Measurements from ENCODE around the gene CDC37. TPM values are rescaled to one million over a fixed set of nuclear protein-coding genes. Genes with fewer than 3 reads are reported as not detected.
"Not testable (repeated sequence)": the region's sequence is repeated elsewhere in the genome, so short reads cannot be mapped to it uniquely, and the experiment has no call there.

Gene CDC37
- total RNA-seq, 1 donor from 2014 or later, result 142 TPM

DNA sequence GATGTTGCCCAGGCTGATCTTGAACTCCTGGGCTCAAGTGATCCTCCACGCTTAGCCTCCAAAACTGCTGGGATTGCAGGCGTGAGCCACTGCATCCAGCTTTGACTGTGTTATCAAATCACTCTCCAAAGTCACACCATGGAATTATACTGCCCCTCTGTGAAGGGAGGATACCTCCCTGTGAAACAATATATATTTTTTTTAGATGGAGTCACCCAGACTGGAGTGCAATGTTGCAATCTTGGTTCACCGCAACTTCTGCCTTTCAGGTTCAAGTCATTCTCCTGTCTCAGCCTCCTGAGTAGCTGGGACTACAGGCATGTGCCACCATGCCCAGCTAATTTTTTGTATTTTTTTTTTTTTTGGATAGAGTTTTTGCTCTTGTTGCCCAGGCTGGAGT is 30.7 kb downstream of the CDC37 start:
- no peaks in the 10 kb centered on the region for H3K79me2 ChIP-seq (ENCODE audit: low read depth)
- DNase-seq (ENCODE audit: low spot score), result no peak
- no peak for TF ChIP-seq EZH2phosphoT487 (IDR thresholded peaks at IDR 0.05)
- TF ChIP-seq EZH2 (IDR thresholded peaks at IDR 0.05), result no peak
- TF ChIP-seq, protein P1, sequence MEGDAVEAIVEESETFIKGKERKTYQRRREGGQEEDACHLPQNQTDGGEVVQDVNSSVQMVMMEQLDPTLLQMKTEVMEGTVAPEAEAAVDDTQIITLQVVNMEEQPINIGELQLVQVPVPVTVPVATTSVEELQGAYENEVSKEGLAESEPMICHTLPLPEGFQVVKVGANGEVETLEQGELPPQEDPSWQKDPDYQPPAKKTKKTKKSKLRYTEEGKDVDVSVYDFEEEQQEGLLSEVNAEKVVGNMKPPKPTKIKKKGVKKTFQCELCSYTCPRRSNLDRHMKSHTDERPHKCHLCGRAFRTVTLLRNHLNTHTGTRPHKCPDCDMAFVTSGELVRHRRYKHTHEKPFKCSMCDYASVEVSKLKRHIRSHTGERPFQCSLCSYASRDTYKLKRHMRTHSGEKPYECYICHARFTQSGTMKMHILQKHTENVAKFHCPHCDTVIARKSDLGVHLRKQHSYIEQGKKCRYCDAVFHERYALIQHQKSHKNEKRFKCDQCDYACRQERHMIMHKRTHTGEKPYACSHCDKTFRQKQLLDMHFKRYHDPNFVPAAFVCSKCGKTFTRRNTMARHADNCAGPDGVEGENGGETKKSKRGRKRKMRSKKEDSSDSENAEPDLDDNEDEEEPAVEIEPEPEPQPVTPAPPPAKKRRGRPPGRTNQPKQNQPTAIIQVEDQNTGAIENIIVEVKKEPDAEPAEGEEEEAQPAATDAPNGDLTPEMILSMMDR (IDR thresholded peaks at IDR 0.05), result no peak
- H3K27me3 ChIP-seq, result no peaks in the 10 kb centered on the region
- Mint-ChIP-seq H3K4me3 (no peak overlapping the region), H3K27ac (no peak overlapping the region), H3K27me3 (ENCODE audit: insufficient read depth, low read depth) (peaks cover 2% of the 10 kb centered on the region), H3K9me3 (no peaks in the 10 kb centered on the region), H3K36me3 (peaks cover 14% of the 10 kb centered on the region), H3K4me1 (no peaks in the 10 kb centered on the region)
- no peaks in the 10 kb centered on the region for H3K9me3 ChIP-seq (ENCODE audit: low read depth)
- H3K4me3 ChIP-seq, result no peak overlapping the region
- no peaks in the 10 kb centered on the region for H4K20me1 ChIP-seq (ENCODE audit: low read depth)
- H3K4me1 ChIP-seq, result no peaks in the 10 kb centered on the region
- no peaks in the 10 kb centered on the region for H3K36me3 ChIP-seq
- H3K9ac ChIP-seq, result no peak overlapping the region
- no peak overlapping the region for H2AFZ ChIP-seq (replicated peaks)
- no peak overlapping the region for H3K27ac ChIP-seq
- no peak overlapping the region for H3K4me2 ChIP-seq
- H3F3A ChIP-seq (ENCODE audit: low read depth), result no peaks in the 10 kb centered on the region

DNA sequence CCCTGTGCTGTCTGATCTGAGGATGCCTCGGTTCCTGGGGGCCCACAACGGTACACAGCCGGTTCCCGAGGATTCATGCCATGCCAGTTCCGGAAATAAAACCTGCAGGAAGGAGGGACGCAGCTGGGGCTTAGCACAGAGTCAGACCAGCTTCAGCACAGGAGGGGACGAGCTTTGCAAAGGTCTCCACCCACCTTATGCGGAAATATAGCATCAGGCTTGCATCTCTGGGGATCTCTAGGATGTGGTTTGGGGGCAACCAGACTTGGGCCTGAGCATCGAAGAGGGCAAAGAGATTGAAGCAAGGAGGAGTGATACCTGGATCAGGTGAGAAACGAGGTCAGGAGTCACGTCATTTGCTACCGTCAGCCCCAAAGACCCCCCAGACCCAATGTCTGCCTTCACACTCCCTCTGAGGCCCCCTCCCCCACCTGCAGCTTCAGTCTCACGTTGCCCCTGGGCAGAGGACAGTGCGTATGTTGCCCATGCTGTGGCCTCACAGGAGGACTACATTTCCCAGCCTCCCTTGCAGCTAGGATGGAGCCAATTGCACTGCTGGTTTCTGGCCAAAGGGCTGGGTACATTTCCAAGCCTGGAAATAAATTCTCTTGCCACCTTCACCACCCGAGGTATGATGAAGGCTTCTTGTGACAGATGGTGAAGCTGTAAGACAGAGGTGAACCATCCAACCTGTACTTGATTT is 35.1 kb downstream of the CDC37 start:
- H3K36me3 Mint-ChIP-seq, result peaks cover 16% of the 10 kb centered on the region
- H3K79me2 ChIP-seq (ENCODE audit: low read depth), result no peaks in the 10 kb centered on the region
- no peak overlapping the region for H3K4me3 Mint-ChIP-seq
- H3K4me1 Mint-ChIP-seq, result no peaks in the 10 kb centered on the region
- TF ChIP-seq EZH2phosphoT487 (IDR thresholded peaks at IDR 0.05), result no peak
- TF ChIP-seq EZH2 (IDR thresholded peaks at IDR 0.05), result no peak
- TF ChIP-seq, protein P1 (IDR thresholded peaks at IDR 0.05), result no peak
- H3K9ac ChIP-seq, result no peak overlapping the region
- H3K4me2 ChIP-seq, result no peak overlapping the region
- H3K4me1 ChIP-seq, result no peaks in the 10 kb centered on the region
- no peaks in the 10 kb centered on the region for H4K20me1 ChIP-seq (ENCODE audit: low read depth)
- no peaks in the 10 kb centered on the region for H3F3A ChIP-seq (ENCODE audit: low read depth)
- no peak overlapping the region for H3K4me3 ChIP-seq
- H3K27me3 Mint-ChIP-seq (ENCODE audit: insufficient read depth, low read depth), result peaks cover 2% of the 10 kb centered on the region
- no peaks in the 10 kb centered on the region for H3K9me3 ChIP-seq (ENCODE audit: low read depth)
- no peak overlapping the region for H2AFZ ChIP-seq (replicated peaks)
- DNase-seq (ENCODE audit: low spot score), result no peak
- H3K36me3 ChIP-seq, result no peaks in the 10 kb centered on the region
- H3K27ac Mint-ChIP-seq, result no peak overlapping the region
- no peaks in the 10 kb centered on the region for H3K27me3 ChIP-seq
- no peak overlapping the region for H3K27ac ChIP-seq
- H3K9me3 Mint-ChIP-seq, result no peaks in the 10 kb centered on the region

DNA sequence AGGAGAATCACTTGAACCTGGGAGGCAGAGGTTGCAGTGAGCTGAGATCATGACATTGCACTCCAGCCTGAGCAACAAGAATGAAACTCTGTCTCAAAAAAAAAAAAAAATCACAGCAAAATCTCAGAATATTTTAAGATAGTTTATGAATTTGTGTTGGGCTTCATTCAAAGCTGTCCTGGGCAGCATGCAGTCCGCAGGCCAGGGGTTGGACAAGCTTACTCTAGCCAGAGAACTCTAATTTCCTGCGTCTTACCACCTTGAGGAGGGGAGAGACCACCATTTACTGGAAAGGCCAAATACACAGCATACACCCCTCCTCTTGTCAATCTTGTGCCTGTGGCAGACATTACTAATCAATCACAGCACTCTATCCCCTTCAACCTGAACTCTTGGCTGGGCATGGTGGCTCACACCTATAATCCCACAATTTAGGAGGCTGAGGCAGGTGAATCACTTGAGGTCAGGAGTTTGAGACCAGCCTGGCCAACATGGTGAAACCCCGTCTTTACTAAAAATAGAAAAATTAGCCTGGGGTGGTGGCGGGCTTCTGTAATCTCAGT is 36.3 kb downstream of the CDC37 start:
- not testable (repeated sequence) for H3K36me3 ChIP-seq, H3K4me3 Mint-ChIP-seq

DNA sequence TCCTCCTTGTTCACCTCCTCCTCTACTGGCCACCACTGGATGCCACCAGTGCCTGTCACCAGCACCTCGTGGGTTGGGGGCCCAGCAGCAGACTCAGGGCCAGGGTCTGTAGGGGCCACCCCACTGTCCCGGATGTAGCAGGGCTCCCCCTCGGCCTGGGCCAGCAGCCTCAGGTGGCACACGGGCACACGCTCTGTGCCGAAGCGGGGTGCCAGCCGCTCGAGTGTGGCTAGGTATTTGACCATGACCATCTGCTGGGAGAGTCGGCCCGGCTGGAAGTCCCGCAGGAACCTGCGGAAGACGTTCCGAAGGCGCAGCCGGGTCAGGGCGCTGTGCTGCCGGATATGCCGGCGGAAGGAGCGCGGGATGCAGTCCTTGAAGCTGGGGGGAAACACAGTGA is 37.8 kb downstream of the CDC37 start:
- Histone ChIP-seq H3K9me3 (ENCODE audit: low read depth) (no peaks in the 10 kb centered on the region), H3F3A (ENCODE audit: low read depth) (no peaks in the 10 kb centered on the region), H3K4me1 (no peaks in the 10 kb centered on the region), H3K4me3 (no peak overlapping the region), H3K27me3 (no peaks in the 10 kb centered on the region), H4K20me1 (ENCODE audit: low read depth) (no peaks in the 10 kb centered on the region), H3K79me2 (ENCODE audit: low read depth) (no peaks in the 10 kb centered on the region), H3K4me2 (no peak overlapping the region), H3K27ac (no peak overlapping the region), H3K9ac (no peak overlapping the region), H2AFZ (replicated peaks) (no peak overlapping the region), H3K36me3 (no peaks in the 10 kb centered on the region)
- TF ChIP-seq, protein P1 (IDR thresholded peaks at IDR 0.05), result no peak
- TF ChIP-seq EZH2phosphoT487 (IDR thresholded peaks at IDR 0.05) (no peak), EZH2 (IDR thresholded peaks at IDR 0.05) (no peak)
- peaks cover 20% of the 10 kb centered on the region for H3K36me3 Mint-ChIP-seq
- H3K4me3 Mint-ChIP-seq, result no peak overlapping the region
- H3K27me3 Mint-ChIP-seq (ENCODE audit: insufficient read depth, low read depth), result peaks cover 2% of the 10 kb centered on the region
- no peak for DNase-seq (ENCODE audit: low spot score)
- no peaks in the 10 kb centered on the region for H3K9me3 Mint-ChIP-seq
- H3K4me1 Mint-ChIP-seq, result no peaks in the 10 kb centered on the region
- no peak overlapping the region for H3K27ac Mint-ChIP-seq

More for the DNA sequence above, 36.3 kb downstream of the CDC37 start:
- H3K4me1 Mint-ChIP-seq; H3K4me1 ChIP-seq; H3K27me3 ChIP-seq; H3K4me3 ChIP-seq; DNase-seq (ENCODE audit: low spot score); H3K4me2 ChIP-seq; H3K9ac ChIP-seq; H3K9me3 ChIP-seq (ENCODE audit: low read depth); H3K27ac Mint-ChIP-seq; H3F3A ChIP-seq (ENCODE audit: low read depth); H4K20me1 ChIP-seq (ENCODE audit: low read depth); H3K79me2 ChIP-seq (ENCODE audit: low read depth); H3K27me3 Mint-ChIP-seq (ENCODE audit: insufficient read depth, low read depth); H3K9me3 Mint-ChIP-seq; H3K27ac ChIP-seq; H2AFZ ChIP-seq (replicated peaks): not testable (repeated sequence)
- H3K36me3 Mint-ChIP-seq, result peaks cover 16% of the 10 kb centered on the region

Measured in neural progenitor cell (in vitro differentiated cells).